ENCODE data around the gene HMCN1.

- TF ChIP-seq CTCF (conservative IDR thresholded peaks at IDR 0.05 in 1 of 2, IDR thresholded peaks at IDR 0.05 in 1 of 2; ENCODE audit: extremely low read depth in 1 of 2, insufficient read depth in 1 of 2, low read depth in 1 of 2, low read length in 2 of 2): no peak
- TF ChIP-seq EZH2 (IDR thresholded peaks at IDR 0.05; ENCODE audit: borderline replicate concordance, low read length): no peak
Measured at GRCh38 chr1:185869590-185869989, 135.4 kb downstream of the HMCN1 start.

Data from mammary epithelial cell (primary cell).